Fibroblast of the aortic adventitia (primary cell): ENCODE data around the gene NFAT5. TPM values are rescaled to one million over a fixed set of nuclear protein-coding genes. Genes with fewer than 3 reads are reported as not detected.
"Not testable (repeated sequence)": the region's sequence is repeated elsewhere in the genome, so short reads cannot be mapped to it uniquely, and the experiment has no call there.

Source experiments
- DNase-seq: peaks from one replicate; pipeline ENCODE4 v3.0.0-alpha.2; 2010; ENCODE audit warnings: low read depth
- H3K4me3 ChIP-seq: 2 replicates; pipeline ENCODE4 v1.5.1; 2011; ENCODE audit warnings: low read depth, mild to moderate bottlenecking, control low read depth, low read length, moderate library complexity
- CTCF ChIP-seq: IDR thresholded peaks from 2 replicates; pipeline ENCODE4 v1.5.1; 2011; ENCODE audit warnings: mild to moderate bottlenecking, low read length, control low read depth, inconsistent platforms; ENCODE audit not compliant: insufficient read depth
- total RNA-seq: library from RNA; depleted of rRNA; stranded (reverse); fragments of >200 nt; gene quantifications from 2 replicates; pipeline ENCODE4 v1.2.3, GENCODE V29; 2012; ENCODE audit warnings: low replicate concordance

Gene NFAT5
- total RNA-seq, 1 donor: 53.9 TPM

GRCh38 chr16:69555867-69556266 lies 9.9 kb upstream of the NFAT5 start:
- no peak overlapping the region for H3K4me3 ChIP-seq
- DNase-seq: no peak
- no peak for TF ChIP-seq CTCF

GRCh38 chr16:69559164-69559563 lies 6.6 kb upstream of the NFAT5 start:
- no peak overlapping the region for H3K4me3 ChIP-seq
- TF ChIP-seq CTCF: no peak
- DNase-seq: no peak

GRCh38 chr16:69561367-69561766 lies 4.4 kb upstream of the NFAT5 start:
- H3K4me3 ChIP-seq, DNase-seq: not testable (repeated sequence)

- TF ChIP-seq CTCF: no peak
- H3K4me3 ChIP-seq: no peak overlapping the region
- DNase-seq: no peak
Measured at GRCh38 chr16:69561901-69562300, 3.9 kb upstream of the NFAT5 start.

- DNase-seq: no peak
- TF ChIP-seq CTCF: no peak
- H3K4me3 ChIP-seq: no peak overlapping the region
Measured at GRCh38 chr16:69562813-69563212, 3.0 kb upstream of the NFAT5 start.

- no peak for TF ChIP-seq CTCF
- H3K4me3 ChIP-seq: peak overlapping the region; percentile 27
Measured at GRCh38 chr16:69563605-69564580, 1.9 kb upstream of the NFAT5 start.

GRCh38 chr16:69564845-69565670 lies 708 bp upstream of the NFAT5 start:
- peak; percentile 28 for DNase-seq

More at GRCh38 chr16:69563605-69564580, 1.9 kb upstream of the NFAT5 start:
- peak; percentile 27 for DNase-seq

More at GRCh38 chr16:69564845-69565670, 708 bp upstream of the NFAT5 start:
- no peak for TF ChIP-seq CTCF
- peak overlapping the region; percentile 75 for H3K4me3 ChIP-seq
